Epithelial cell of proximal tubule (primary cell): Measurements from ENCODE around the gene SPRY4. TPM values are rescaled to one million over a fixed set of nuclear protein-coding genes. Genes with fewer than 3 reads are reported as not detected.

ENCODE experiments used
- DNase-seq: peaks from one replicate; pipeline ENCODE4 v3.0.0-alpha.2; 2011; ENCODE audit warnings: low read depth
- H3K4me3 ChIP-seq: 2 replicates; pipeline ENCODE4 v1.5.1; 2011; ENCODE audit warnings: low read depth, mild to moderate bottlenecking, low read length
- total RNA-seq: library from RNA; depleted of rRNA; stranded (reverse); fragments of >200 nt; gene quantifications from 2 replicates; pipeline ENCODE4 v1.2.3, GENCODE V29; 2015
- TF ChIP-seq, protein P1 (sequence below): conservative IDR thresholded peaks from 2 replicates; pipeline ENCODE4 v1.5.1; 2012; ENCODE audit warnings: low read depth, mild to moderate bottlenecking, low read length

The SPRY4 gene
- total RNA-seq, 1 donor from 2014 or later, result 19.9 TPM

DNA sequence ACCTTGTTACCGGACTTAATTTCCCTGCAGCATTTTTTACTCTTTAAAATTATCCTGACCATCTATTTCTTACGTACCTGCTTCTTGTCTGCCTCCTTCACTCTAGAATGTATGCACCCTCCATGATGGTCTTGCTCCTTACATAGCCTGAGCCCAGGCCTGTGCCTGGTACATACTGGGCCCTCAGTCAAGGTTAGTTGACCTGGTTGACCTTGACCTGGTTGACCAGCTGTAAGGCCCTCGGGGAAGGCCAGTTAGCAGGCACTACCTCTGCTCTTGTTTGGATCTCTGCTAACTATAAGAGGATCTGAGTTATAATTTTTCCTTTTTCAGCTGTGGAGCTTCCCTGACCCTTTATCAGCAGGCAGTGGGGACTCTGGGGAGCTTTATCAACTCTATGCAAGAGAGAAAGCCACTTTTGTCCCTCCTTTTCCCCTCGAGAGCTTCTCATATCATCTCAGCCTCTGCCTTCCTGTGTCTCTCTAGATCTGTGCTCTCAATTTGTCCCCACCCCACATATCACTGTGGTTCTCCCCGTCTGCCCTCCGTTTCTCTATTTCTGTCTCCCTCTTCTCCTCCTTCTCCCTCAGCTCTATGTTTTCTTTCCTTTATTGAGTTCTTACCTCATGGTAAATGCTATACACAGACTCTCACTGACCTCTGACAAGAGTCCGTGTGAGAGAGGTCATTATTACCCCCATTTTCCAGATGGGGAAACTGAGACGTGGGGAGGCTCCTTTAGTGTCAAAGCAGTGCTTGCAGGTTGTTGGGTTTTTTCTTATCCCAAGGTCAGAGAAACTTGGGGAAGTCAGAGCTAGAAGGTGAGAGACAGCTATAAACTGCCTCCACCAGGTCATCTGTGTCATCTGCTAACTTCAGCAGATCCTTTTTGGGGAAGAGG, 28.6 kb downstream of the SPRY4 start:
- no peak overlapping the region for H3K4me3 ChIP-seq
- no peak for DNase-seq
- TF ChIP-seq, protein P1, sequence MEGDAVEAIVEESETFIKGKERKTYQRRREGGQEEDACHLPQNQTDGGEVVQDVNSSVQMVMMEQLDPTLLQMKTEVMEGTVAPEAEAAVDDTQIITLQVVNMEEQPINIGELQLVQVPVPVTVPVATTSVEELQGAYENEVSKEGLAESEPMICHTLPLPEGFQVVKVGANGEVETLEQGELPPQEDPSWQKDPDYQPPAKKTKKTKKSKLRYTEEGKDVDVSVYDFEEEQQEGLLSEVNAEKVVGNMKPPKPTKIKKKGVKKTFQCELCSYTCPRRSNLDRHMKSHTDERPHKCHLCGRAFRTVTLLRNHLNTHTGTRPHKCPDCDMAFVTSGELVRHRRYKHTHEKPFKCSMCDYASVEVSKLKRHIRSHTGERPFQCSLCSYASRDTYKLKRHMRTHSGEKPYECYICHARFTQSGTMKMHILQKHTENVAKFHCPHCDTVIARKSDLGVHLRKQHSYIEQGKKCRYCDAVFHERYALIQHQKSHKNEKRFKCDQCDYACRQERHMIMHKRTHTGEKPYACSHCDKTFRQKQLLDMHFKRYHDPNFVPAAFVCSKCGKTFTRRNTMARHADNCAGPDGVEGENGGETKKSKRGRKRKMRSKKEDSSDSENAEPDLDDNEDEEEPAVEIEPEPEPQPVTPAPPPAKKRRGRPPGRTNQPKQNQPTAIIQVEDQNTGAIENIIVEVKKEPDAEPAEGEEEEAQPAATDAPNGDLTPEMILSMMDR, result no peak

DNA sequence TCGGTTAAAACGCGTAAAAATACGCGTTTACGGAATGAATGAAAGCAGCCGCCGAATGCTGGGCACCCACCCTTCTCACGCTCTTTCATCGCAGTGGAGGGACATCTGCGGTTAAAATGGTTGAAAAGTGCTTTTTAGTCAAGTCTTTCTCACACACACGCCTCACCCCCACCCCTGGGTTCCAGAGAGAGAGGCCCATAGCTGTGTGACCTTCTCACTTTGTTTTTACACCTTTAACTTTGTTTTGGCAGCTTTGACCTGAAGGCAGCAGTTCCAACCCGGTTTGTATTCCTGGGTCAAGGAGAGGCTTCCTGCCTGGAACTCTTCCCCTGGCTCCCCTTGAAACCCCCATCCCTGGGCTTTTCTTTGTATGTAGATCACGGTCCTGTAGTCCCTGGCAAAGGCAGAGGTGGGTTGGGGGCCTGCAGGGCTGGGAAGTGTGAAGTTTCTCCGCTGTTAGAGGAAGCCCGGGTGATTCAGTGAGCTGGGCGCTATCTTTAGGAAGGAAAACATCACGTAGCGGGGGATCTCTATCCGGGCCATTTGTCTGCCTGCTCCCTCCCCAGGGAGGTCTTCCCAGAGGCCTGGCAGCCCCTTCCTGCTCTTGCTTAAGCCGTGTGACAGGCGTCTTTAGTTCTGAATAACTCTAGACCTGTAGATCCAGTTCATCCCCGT, 29.6 kb downstream of the SPRY4 start:
- TF ChIP-seq, protein P1, result no peak
- H3K4me3 ChIP-seq, result no peak overlapping the region
- DNase-seq, result no peak

DNA sequence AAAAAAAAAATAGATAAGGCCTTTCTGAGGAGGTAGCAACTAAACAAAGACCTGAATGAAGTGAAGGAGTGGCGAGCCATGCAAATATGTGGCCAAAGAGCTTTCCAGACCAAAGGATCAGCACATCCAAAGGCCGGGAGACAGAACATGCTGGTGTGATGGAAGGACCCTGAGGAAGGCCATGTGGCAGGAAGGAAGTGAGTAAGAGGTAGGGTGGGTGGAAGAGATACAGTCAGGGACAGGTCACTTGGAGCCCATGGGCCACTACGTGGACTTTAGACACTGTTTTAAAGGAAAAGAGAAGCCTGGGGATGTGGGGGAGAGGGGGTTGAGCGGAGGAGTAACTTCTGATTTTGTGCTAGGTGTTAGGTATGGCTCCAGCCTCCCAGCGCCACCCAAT, 31.3 kb downstream of the SPRY4 start:
- TF ChIP-seq, protein P1, result no peak
- DNase-seq, result no peak
- H3K4me3 ChIP-seq, result no peak overlapping the region

DNA sequence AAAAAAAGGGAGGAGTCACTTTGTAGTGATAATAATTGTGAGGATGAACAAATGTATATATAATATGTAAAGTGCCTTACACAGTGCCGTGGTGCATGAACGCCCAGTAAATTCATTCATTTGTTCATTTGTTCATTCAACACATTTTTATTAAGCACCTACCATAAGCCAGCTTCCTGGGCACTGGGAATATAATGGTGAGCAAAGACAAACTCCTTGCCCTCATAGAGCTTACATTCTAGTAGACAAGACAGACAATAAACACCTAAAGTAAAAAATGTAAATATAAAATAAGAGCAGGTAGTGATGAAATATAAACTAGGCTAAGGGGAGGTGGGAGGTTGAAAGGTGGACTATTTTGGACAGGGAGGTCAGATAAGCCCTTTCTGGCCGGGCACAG, 32.0 kb downstream of the SPRY4 start:
- DNase-seq, result no peak
- H3K4me3 ChIP-seq, result no peak overlapping the region
- TF ChIP-seq, protein P1, result no peak

DNA sequence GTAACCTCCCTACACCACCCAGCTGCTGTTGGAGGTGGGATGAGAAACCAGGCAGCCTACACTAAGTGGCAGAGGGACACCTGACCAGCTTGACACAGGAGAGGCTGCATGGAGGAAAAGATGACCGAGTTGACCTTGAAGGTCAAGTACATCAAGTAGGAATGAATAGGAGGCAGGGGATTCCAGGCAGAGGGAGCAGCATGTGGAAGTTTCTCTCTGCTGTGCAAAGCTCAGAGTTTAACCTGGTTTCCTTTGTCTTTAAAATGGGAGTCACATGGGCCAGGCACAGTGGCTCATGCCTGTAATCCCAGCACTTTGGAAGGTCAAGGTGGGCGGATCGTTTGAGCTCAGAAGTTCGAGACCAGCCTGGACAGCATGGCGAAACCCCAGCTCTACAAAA, 32.6 kb downstream of the SPRY4 start:
- TF ChIP-seq, protein P1, result no peak
- H3K4me3 ChIP-seq, result no peak overlapping the region
- no peak for DNase-seq

DNA sequence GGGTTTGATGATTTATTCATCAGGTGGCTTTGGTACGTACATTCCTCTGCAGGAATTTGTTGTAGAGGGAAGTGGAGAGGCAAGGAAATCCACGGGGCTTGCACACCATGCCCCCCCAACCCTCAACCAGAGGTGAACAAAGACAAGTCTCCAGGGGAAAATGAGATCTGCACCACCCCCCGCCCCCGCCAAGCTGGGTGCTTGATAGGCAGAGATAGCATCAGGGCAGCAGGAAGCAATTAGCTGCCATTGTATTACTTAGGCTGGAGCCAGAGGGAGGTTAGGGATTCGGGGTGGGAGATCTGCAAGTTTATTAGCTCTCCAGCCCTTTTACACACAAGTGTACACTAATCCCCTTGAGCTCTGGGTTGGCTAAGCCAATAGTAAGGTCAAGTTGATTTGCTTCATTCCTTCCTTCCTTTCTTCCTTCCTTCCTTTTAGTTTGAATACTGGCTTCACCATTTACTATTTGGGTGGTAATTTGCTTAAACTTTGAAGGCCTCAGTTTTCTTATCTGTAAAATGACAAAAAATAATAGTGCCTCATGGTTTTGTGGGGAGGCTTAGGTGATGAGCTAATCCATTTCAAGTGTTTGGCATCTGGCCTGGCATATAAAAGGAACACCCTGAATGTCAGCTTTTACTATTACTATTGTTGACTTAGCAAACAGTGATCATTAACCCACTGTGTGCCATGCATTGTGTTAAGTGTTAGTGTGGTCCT, 34.1 kb downstream of the SPRY4 start:
- H3K4me3 ChIP-seq, result no peak overlapping the region
- TF ChIP-seq, protein P1, result no peak
- DNase-seq, result no peak
